Endodermal cell (in vitro differentiated cells): ENCODE data around the gene HMOX2. TPM values are rescaled to one million over a fixed set of nuclear protein-coding genes. Genes with fewer than 3 reads are reported as not detected.
A peak's percentile ranks its signal among the peaks of the same experiment; 100 is the strongest.

ENCODE experiments used
- DNase-seq: peaks from one replicate; pipeline ENCODE4 v3.0.0-alpha.2; 2017
- H3K27ac ChIP-seq: 2 replicates; pipeline ENCODE4 v1.5.1; 2013; ENCODE audit warnings: mild to moderate bottlenecking, low read depth, low read length, moderate library complexity
- H3K27me3 ChIP-seq: 2 replicates; pipeline ENCODE4 v1.6.1; 2013; ENCODE audit warnings: mild to moderate bottlenecking, low read length, moderate library complexity; ENCODE audit not compliant: insufficient read depth, control insufficient read depth, poor library complexity, severe bottlenecking
- H3K36me3 ChIP-seq: 2 replicates; pipeline ENCODE4 v1.7.0; 2013; ENCODE audit warnings: mild to moderate bottlenecking, low read length, moderate library complexity; ENCODE audit not compliant: control insufficient read depth, insufficient read depth
- H3K4me1 ChIP-seq: one replicate; pipeline ENCODE4 v1.7.0; 2013; ENCODE audit warnings: low read length; ENCODE audit not compliant: control insufficient read depth, insufficient read depth
- H3K4me3 ChIP-seq: 2 replicates; pipeline ENCODE4 v1.5.1; 2013; ENCODE audit warnings: mild to moderate bottlenecking, low read length, moderate library complexity
- H3K9ac ChIP-seq: 2 replicates; pipeline ENCODE4 v1.6.1; 2013; ENCODE audit warnings: mild to moderate bottlenecking, low read length, moderate library complexity; ENCODE audit not compliant: poor library complexity, severe bottlenecking; ENCODE audit errors: extremely low read depth
- H3K9me3 ChIP-seq: 2 replicates; pipeline ENCODE4 v1.6.1; 2013; ENCODE audit warnings: mild to moderate bottlenecking, low read length, moderate library complexity; ENCODE audit not compliant: control insufficient read depth
- H3K27ac Mint-ChIP-seq: 2 replicates; pipeline ENCODE4 v1.8.0; 2020; ENCODE audit warnings: mixed read lengths
- H3K27me3 Mint-ChIP-seq: 2 replicates; pipeline ENCODE4 v1.8.0; 2021; ENCODE audit warnings: mild to moderate bottlenecking, mixed read lengths; ENCODE audit not compliant: insufficient read depth
- H3K36me3 Mint-ChIP-seq: 2 replicates; pipeline ENCODE4 v1.8.0; 2020; ENCODE audit warnings: low read depth, mixed read lengths
- H3K4me1 Mint-ChIP-seq: 2 replicates; pipeline ENCODE4 v1.8.0; 2020; ENCODE audit warnings: mixed read lengths
- H3K4me3 Mint-ChIP-seq: 2 replicates; pipeline ENCODE4 v1.8.0; 2020; ENCODE audit warnings: mild to moderate bottlenecking, moderate library complexity, mixed read lengths
- H3K9me3 Mint-ChIP-seq: 2 replicates; pipeline ENCODE4 v1.8.0; 2020; ENCODE audit warnings: mild to moderate bottlenecking, mixed read lengths
- CTCF ChIP-seq: fragments of 200-600 bp; sonication (generic); conservative IDR thresholded peaks from 2 replicates; pipeline ENCODE4 v1.5.0; 2021; ENCODE audit warnings: antibody characterized with exemption, mild to moderate bottlenecking
- WGBS, 2 experiments: methylation state at CpG; one replicate each; pipeline versions ENCODE4 v1.1.5 to v1.1.7; 2013; ENCODE audit warnings: missing lambda C conversion rate in 2 of 2, mixed read lengths in 1 of 2; ENCODE audit not compliant: insufficient coverage in 1 of 2, insufficient read length in 1 of 2; 5-methylcytosine and 5-hydroxymethylcytosine counted together
- total RNA-seq, 2 donors: library from RNA; stranded (reverse); fragmentation: NEBNext Ultra II Directional in 1 of 2; extraction: Animal tissue kit (Norgen Biotek cat#: 25700) in 1 of 2; gene quantifications; 2 replicates in 1 of 2; 3 replicates in 1 of 2; pipeline ENCODE4 v1.2.1, GENCODE V29; 2021

HMOX2 gene
- total RNA-seq, 2 donors from 2014 or later = 26.3 to 27.7 TPM

DNA sequence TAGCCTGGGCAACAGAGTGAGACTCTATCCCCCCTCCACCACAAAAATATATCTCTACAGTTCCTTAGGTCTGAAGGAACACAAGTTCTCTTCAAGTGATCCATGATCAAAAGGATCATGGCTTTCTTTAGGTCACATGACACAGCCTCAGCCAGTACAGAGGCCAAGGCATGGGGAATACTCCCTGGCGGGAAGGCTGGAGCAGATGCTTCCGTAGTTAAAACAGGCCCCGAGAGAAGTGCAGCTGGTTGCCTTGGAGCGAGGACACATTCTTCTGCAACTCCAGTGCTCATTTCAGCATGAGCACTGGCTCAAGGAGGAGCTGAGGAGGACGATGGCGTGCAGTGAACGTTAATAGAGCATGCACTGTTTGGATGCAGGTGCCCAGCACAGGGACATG, 48.9 kb downstream of the HMOX2 start:
- no peak overlapping the region for H3K4me3 Mint-ChIP-seq
- peaks cover 8% of the 10 kb centered on the region for H3K36me3 Mint-ChIP-seq
- Histone ChIP-seq H3K4me3 (no peak overlapping the region), H3K27ac (no peak overlapping the region), H3K27me3 (no peaks in the 10 kb centered on the region), H3K9ac (no peak overlapping the region), H3K36me3 (no peaks in the 10 kb centered on the region), H3K4me1 (no peaks in the 10 kb centered on the region), H3K9me3 (no peaks in the 10 kb centered on the region)
- TF ChIP-seq CTCF = no peak
- H3K9me3 Mint-ChIP-seq = no peaks in the 10 kb centered on the region
- 95 to 97% methylated on average over 7 of the region's 7 CpGs for WGBS, 2 experiments
- peaks cover 11% of the 10 kb centered on the region for H3K4me1 Mint-ChIP-seq
- no peaks in the 10 kb centered on the region for H3K27me3 Mint-ChIP-seq
- DNase-seq = no peak
- no peak overlapping the region for H3K27ac Mint-ChIP-seq

DNA sequence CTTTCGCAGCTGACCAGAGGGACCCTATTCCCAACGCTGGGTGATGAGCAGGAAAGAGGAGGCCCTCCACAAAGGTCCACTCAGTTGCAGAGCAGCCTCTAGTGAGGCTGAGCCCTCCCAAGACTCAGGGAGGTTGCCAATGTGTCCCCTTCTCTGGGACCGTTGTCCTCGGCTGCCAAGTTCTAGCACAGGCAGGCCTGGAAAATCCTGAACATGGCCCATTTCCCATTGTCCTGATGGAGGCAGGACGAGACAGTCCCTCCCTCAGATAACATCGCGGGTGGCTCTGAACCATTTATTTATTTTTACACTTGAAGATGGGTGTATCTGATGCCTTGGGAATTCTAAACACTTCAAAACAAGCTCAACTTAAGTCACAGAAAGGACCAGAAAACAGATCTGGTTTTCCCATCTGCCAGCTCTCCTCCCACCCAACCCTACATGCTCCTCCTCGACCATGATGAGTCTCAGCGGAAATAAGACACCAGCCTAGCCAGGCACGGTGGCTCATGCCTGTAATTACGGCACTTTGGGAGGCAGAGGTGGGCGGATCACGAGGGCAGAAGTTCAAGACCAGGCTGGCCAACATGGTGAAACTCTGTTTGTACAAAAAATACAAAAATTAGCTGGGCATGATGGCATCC, 49.6 kb downstream of the HMOX2 start:
- Histone ChIP-seq H3K36me3 (no peaks in the 10 kb centered on the region), H3K9me3 (no peaks in the 10 kb centered on the region), H3K27ac (no peak overlapping the region), H3K4me1 (no peaks in the 10 kb centered on the region), H3K4me3 (no peak overlapping the region), H3K27me3 (no peaks in the 10 kb centered on the region), H3K9ac (no peak overlapping the region)
- TF ChIP-seq CTCF = no peak
- H3K4me3 Mint-ChIP-seq = no peak overlapping the region
- no peaks in the 10 kb centered on the region for H3K9me3 Mint-ChIP-seq
- WGBS, 2 experiments = 94 to 95% methylated on average over 10 to 13 of the region's 13 CpGs
- H3K27me3 Mint-ChIP-seq = no peaks in the 10 kb centered on the region
- H3K27ac Mint-ChIP-seq = no peak overlapping the region
- DNase-seq = no peak
- H3K36me3 Mint-ChIP-seq = peaks cover 8% of the 10 kb centered on the region
- H3K4me1 Mint-ChIP-seq = peaks cover 11% of the 10 kb centered on the region

DNA sequence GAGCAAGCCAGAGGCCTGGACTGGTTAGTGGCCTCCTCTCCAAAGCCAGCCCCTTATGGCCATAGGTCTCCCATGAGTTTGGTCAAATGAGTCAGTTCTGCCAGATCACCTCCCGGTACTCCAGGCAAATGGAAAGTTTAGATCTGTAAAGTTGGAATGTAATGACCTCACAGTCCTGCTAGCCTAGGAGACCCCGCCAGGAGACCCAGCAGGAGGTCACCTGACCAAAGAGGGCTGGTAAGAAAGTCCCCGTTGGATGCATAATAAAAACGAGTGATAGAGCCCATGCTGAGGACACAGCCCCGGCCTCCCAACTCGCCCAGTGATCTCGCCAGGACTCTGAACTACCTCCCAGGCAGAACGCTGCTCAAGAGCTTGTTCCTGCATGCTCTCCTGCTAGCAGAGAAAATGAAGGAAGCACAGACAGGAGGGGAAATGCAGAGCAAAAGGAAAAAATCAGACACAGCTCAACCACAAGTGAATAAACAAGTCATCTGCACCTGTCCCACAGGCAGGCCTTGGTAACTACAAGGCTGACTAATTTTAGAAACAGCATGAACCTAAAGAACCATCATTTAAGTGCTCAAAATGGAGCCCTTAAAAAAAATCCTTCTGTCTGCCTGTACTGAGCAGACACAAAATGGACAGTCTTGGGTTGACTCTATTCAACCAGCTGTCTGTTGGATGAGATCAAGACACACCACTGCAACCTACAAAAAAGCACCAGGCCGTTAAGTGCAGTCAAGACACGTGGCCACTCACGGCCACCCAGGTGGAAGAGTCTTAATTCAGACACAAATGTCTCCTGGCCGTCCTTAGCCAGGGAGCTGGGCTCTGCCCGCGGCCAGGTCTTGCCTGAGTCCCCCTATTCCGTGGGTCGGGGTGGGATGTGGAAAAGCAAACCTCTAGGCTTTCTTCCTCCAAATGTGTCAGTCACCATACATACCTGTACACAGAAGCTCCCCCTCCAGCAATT, 53.2 kb downstream of the HMOX2 start:
- Histone ChIP-seq H3K9me3 (no peaks in the 10 kb centered on the region), H3K4me1 (no peaks in the 10 kb centered on the region), H3K4me3 (no peak overlapping the region), H3K9ac (no peak overlapping the region), H3K27me3 (no peaks in the 10 kb centered on the region), H3K27ac (no peak overlapping the region), H3K36me3 (peaks cover 15% of the 10 kb centered on the region)
- H3K9me3 Mint-ChIP-seq = no peaks in the 10 kb centered on the region
- peak; percentile 86 for DNase-seq
- WGBS, 2 experiments = 60 to 64% methylated on average over 11 to 16 of the region's 16 CpGs
- no peaks in the 10 kb centered on the region for H3K27me3 Mint-ChIP-seq
- H3K27ac Mint-ChIP-seq = peak overlapping the region; percentile 88
- peaks cover 26% of the 10 kb centered on the region for H3K36me3 Mint-ChIP-seq
- peak; percentile 25 for TF ChIP-seq CTCF
- H3K4me3 Mint-ChIP-seq = no peak overlapping the region
- peaks cover 12% of the 10 kb centered on the region for H3K4me1 Mint-ChIP-seq
